ELR (cell line): Measurements from ENCODE around the gene HTR6.

Experiments used
- DNase-seq: peaks from one replicate; pipeline ENCODE4 v3.0.0-alpha.2; 2015; ENCODE audit warnings: low read depth

The HTR6 gene

GRCh38 chr1:19656780-19657466 lies 7.8 kb upstream of the HTR6 start:
- no peak for DNase-seq

GRCh38 chr1:19657511-19657910 lies 7.2 kb upstream of the HTR6 start:
- DNase-seq: no peak

- no peak for DNase-seq
Measured at GRCh38 chr1:19658186-19658585, 6.5 kb upstream of the HTR6 start.

GRCh38 chr1:19661721-19662228 lies 2.9 kb upstream of the HTR6 start:
- DNase-seq: peak; percentile 63

- no peak for DNase-seq
Measured at GRCh38 chr1:19662313-19662712, 2.4 kb upstream of the HTR6 start.

- no peak for DNase-seq
Measured at GRCh38 chr1:19665186-19665495, 466 bp downstream of the HTR6 start.

- DNase-seq: no peak
Measured at GRCh38 chr1:19665496-19666465, 1.1 kb downstream of the HTR6 start.

GRCh38 chr1:19668888-19669287 lies 4.2 kb downstream of the HTR6 start:
- DNase-seq: peak; percentile 37

- no peak for DNase-seq
Measured at GRCh38 chr1:19670787-19671186, 6.1 kb downstream of the HTR6 start.

GRCh38 chr1:19672237-19672636 lies 7.6 kb downstream of the HTR6 start:
- no peak for DNase-seq

GRCh38 chr1:19675797-19676196 lies 11.1 kb downstream of the HTR6 start:
- no peak for DNase-seq

GRCh38 chr1:19676438-19676922 lies 11.8 kb downstream of the HTR6 start:
- DNase-seq: peak; percentile 51

GRCh38 chr1:19678493-19678892 lies 13.8 kb downstream of the HTR6 start:
- DNase-seq: no peak

GRCh38 chr1:19678931-19679453 lies 14.3 kb downstream of the HTR6 start:
- no peak for DNase-seq

GRCh38 chr1:19679691-19680090 lies 15.0 kb downstream of the HTR6 start:
- DNase-seq: no peak

- no peak for DNase-seq
Measured at GRCh38 chr1:19680644-19681043, 16.0 kb downstream of the HTR6 start.

GRCh38 chr1:19682257-19682656 lies 17.6 kb downstream of the HTR6 start:
- peak; percentile 87 for DNase-seq

GRCh38 chr1:19682901-19683300 lies 18.2 kb downstream of the HTR6 start:
- DNase-seq: no peak

- DNase-seq: no peak
Measured at GRCh38 chr1:19683351-19683750, 18.7 kb downstream of the HTR6 start.

GRCh38 chr1:19684677-19685076 lies 20.0 kb downstream of the HTR6 start:
- no peak for DNase-seq

- DNase-seq: no peak
Measured at GRCh38 chr1:19685994-19686393, 21.3 kb downstream of the HTR6 start.

- no peak for DNase-seq
Measured at GRCh38 chr1:19687414-19687813, 22.7 kb downstream of the HTR6 start.
